ENCODE results near the gene BUB1B. TPM values are rescaled to one million over a fixed set of nuclear protein-coding genes. Genes with fewer than 3 reads are reported as not detected.
A peak's percentile ranks its signal among the peaks of the same experiment; 100 is the strongest.

Gene BUB1B
- total RNA-seq, 1 donor: 2.2 TPM

- no peaks in the 10 kb centered on the region for H3K79me2 ChIP-seq (ENCODE audit: insufficient read depth, low read length)
- no peaks in the 10 kb centered on the region for H3K9me3 ChIP-seq (ENCODE audit: low read depth, low read length)
- H3K27ac ChIP-seq (ENCODE audit: low read depth, low read length): no peak overlapping the region
- DNase-seq (ENCODE audit: insufficient read length, low spot score, missing footprints): no peak
- H3K36me3 ChIP-seq (ENCODE audit: insufficient read depth, low read length): peaks cover 20% of the 10 kb centered on the region
- H3K4me2 ChIP-seq (ENCODE audit: insufficient read depth, low read length): peak overlapping the region; percentile 15
- TF ChIP-seq, protein P1, sequence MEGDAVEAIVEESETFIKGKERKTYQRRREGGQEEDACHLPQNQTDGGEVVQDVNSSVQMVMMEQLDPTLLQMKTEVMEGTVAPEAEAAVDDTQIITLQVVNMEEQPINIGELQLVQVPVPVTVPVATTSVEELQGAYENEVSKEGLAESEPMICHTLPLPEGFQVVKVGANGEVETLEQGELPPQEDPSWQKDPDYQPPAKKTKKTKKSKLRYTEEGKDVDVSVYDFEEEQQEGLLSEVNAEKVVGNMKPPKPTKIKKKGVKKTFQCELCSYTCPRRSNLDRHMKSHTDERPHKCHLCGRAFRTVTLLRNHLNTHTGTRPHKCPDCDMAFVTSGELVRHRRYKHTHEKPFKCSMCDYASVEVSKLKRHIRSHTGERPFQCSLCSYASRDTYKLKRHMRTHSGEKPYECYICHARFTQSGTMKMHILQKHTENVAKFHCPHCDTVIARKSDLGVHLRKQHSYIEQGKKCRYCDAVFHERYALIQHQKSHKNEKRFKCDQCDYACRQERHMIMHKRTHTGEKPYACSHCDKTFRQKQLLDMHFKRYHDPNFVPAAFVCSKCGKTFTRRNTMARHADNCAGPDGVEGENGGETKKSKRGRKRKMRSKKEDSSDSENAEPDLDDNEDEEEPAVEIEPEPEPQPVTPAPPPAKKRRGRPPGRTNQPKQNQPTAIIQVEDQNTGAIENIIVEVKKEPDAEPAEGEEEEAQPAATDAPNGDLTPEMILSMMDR (IDR thresholded peaks at IDR 0.05; ENCODE audit: extremely low read depth, low read depth, low read length): no peak
- no peak overlapping the region for H3K4me3 ChIP-seq (ENCODE audit: insufficient read depth, low read length)
- H4K20me1 ChIP-seq (ENCODE audit: insufficient read depth, low read length): no peaks in the 10 kb centered on the region
- H3K4me1 ChIP-seq (ENCODE audit: insufficient read depth, low read length): peaks cover 5% of the 10 kb centered on the region
- peak overlapping the region; percentile 76 for H2AFZ ChIP-seq (ENCODE audit: low read length)
- no peaks in the 10 kb centered on the region for H3K27me3 ChIP-seq (ENCODE audit: insufficient read depth, low read length)
Measured at GRCh38 chr15:40182358-40183029, 21.6 kb downstream of the BUB1B start.

- H2AFZ ChIP-seq (ENCODE audit: low read length): peak overlapping the region; percentile 92
Measured at GRCh38 chr15:40183636-40184463, 23.0 kb downstream of the BUB1B start.

DNA sequence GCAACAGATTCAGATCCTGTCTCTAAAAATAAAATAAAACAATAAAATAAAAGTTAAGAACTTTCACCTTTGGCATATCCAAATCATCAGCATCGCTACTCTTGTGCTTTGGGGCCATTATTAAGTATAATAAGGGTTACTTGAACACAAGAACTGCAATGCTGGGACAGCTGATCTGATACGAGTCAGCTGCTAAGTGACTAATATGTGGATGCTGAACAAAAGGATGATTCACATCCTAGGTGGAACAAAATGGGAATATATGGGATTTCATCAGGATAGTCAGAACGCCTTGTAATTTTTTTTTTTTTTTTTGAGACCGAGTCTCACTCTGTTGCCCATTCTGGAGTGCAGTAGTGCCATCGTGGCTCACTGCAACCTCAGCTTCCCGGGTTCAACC lies 29.7 kb downstream of the BUB1B start:
- Histone ChIP-seq H3K36me3 (ENCODE audit: insufficient read depth, low read length) (peaks cover 9% of the 10 kb centered on the region), H3K9me3 (ENCODE audit: low read depth, low read length) (no peaks in the 10 kb centered on the region), H3K4me3 (ENCODE audit: insufficient read depth, low read length) (no peak overlapping the region), H3K4me2 (ENCODE audit: insufficient read depth, low read length) (no peak overlapping the region), H3K27ac (ENCODE audit: low read depth, low read length) (peak overlapping the region; percentile 70), H3K27me3 (ENCODE audit: insufficient read depth, low read length) (no peaks in the 10 kb centered on the region), H4K20me1 (ENCODE audit: insufficient read depth, low read length) (no peaks in the 10 kb centered on the region), H2AFZ (ENCODE audit: low read length) (peak overlapping the region; percentile 37), H3K79me2 (ENCODE audit: insufficient read depth, low read length) (peaks cover 14% of the 10 kb centered on the region), H3K4me1 (ENCODE audit: insufficient read depth, low read length) (no peaks in the 10 kb centered on the region)
- DNase-seq (ENCODE audit: insufficient read length, low spot score, missing footprints): peak; percentile 77
- TF ChIP-seq, protein P1 (IDR thresholded peaks at IDR 0.05; ENCODE audit: extremely low read depth, low read depth, low read length): no peak

More at GRCh38 chr15:40183636-40184463, 23.0 kb downstream of the BUB1B start:
- no peaks in the 10 kb centered on the region for H4K20me1 ChIP-seq (ENCODE audit: insufficient read depth, low read length)
- H3K27ac ChIP-seq (ENCODE audit: low read depth, low read length): peak overlapping the region; percentile 25
- TF ChIP-seq, protein P1 (IDR thresholded peaks at IDR 0.05; ENCODE audit: extremely low read depth, low read depth, low read length): no peak
- no peak for DNase-seq (ENCODE audit: insufficient read length, low spot score, missing footprints)
- peaks cover 5% of the 10 kb centered on the region for H3K4me1 ChIP-seq (ENCODE audit: insufficient read depth, low read length)
- no peaks in the 10 kb centered on the region for H3K79me2 ChIP-seq (ENCODE audit: insufficient read depth, low read length)
- H3K36me3 ChIP-seq (ENCODE audit: insufficient read depth, low read length): peaks cover 20% of the 10 kb centered on the region
- no peaks in the 10 kb centered on the region for H3K9me3 ChIP-seq (ENCODE audit: low read depth, low read length)
- peak overlapping the region; percentile 39 for H3K4me3 ChIP-seq (ENCODE audit: insufficient read depth, low read length)
- no peaks in the 10 kb centered on the region for H3K27me3 ChIP-seq (ENCODE audit: insufficient read depth, low read length)
- H3K4me2 ChIP-seq (ENCODE audit: insufficient read depth, low read length): peak overlapping the region; percentile 65

GRCh38 chr15:40192942-40193341 lies 32.1 kb downstream of the BUB1B start:
- peaks cover 14% of the 10 kb centered on the region for H3K79me2 ChIP-seq (ENCODE audit: insufficient read depth, low read length)
- H3K4me1 ChIP-seq (ENCODE audit: insufficient read depth, low read length): no peaks in the 10 kb centered on the region
- no peak overlapping the region for H3K27ac ChIP-seq (ENCODE audit: low read depth, low read length)
- no peaks in the 10 kb centered on the region for H4K20me1 ChIP-seq (ENCODE audit: insufficient read depth, low read length)
- no peak for DNase-seq (ENCODE audit: insufficient read length, low spot score, missing footprints)
- no peak overlapping the region for H3K4me3 ChIP-seq (ENCODE audit: insufficient read depth, low read length)
- TF ChIP-seq, protein P1 (IDR thresholded peaks at IDR 0.05; ENCODE audit: extremely low read depth, low read depth, low read length): no peak
- H3K27me3 ChIP-seq (ENCODE audit: insufficient read depth, low read length): no peaks in the 10 kb centered on the region
- H3K36me3 ChIP-seq (ENCODE audit: insufficient read depth, low read length): peaks cover 5% of the 10 kb centered on the region
- H3K9me3 ChIP-seq (ENCODE audit: low read depth, low read length): no peaks in the 10 kb centered on the region
- H2AFZ ChIP-seq (ENCODE audit: low read length): no peak overlapping the region
- no peak overlapping the region for H3K4me2 ChIP-seq (ENCODE audit: insufficient read depth, low read length)

All from osteoblast (primary cell).